ENCODE results near the gene METTL16.

The METTL16 gene

DNA sequence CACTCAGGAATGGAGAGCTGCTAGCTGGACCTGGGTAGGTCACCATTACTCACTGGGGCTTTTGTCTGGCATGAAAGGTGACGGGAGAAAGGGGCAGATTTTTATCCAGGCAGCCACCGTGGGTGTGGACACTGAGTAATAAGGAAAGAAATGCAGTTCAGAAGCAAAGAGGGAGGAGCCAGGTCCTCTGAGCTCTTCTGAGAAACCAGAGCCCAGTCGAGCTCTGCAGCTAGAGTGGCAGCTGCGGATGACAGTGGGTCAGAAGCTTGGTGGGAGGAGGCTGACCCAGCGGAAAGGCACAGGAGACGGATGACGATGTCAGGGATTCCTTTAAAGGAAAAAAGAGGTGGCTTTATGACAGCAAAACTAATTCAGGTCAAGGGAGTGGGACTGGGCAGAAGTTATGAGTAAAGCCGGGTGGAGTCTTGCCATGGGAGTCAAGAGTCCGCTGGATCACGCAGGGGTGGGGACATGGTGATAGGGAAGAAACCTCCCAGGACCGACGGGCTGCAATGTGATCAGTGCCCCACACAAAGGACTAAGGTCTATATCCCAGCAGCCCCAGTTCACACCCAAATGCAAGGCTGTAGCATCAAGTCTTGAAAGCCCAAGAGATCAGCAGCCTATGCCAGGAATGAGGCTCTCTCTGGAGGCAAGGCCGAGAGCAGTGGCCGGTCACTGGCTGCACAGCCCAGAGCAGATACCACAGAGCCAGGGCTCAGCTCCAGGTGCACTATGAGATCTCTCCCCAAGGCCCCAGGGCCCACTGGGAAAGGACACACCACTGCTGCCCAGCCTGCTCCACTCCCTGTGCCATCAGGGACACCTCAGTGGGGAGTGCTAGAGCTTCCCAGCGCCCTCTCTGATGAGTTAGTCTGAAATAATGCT lies 104.5 kb downstream of the METTL16 start:
- peak; percentile 51 for DNase-seq

DNA sequence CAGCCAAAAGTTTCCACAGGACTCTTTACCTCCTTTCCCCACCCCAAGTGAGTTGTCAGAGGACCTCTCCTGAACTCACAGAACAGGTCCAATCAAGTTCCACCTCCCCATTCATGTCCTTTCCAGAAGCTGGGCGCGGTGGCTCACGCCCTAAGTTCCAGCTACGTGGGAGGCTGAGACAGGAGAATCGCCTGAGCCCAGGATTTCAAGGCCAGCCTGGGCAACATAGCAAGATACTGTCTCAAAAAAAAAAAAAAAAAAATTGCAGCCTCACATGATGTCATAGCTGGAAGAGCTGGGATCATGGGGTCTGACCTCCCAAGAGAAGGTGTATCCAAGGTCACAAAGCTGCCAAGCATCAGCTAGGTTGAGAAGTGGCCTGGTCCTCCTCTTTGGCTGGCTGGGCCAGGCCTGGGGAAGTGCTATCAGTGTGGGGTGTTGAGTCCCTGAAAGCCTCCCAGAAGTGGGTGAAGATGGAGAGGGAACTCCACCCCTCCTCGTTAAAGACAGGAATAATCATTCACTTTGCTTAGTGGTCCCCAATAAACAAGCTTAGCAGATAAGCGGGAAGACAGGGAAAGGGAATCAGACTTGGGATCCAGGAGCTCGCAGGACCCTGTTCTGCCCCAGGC lies 105.3 kb downstream of the METTL16 start:
- DNase-seq: no peak

DNA sequence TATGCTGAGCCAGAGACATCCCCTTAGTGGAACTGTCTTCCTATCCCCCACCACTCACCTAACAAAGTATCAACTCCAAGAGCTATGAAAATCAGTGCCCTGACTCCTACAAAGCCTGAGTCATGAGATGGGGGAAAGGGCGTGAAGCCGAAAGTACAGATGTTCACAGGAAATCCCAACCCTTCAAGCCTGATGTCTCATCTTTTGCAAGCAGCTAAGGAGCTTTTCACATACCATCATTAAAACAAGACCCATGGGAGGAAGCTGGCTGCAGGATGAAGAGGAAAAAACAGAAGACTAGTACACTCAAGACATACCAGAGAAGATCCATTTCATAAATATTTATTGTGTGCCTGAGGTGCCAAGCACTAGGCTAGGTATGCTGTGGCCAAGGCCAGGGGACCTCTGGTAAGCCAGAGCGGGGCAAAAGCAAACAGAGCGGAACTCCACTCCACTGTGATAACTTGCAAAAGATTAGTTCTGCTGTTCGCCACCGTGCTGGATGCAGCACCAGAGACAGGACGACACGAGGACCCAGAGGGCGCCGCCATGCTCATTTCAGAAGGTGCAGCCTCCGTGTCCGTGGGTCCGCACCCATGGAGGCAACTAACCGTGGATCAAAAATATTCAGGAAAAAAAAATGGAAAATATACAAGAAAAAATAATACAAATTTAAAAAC lies 106.3 kb downstream of the METTL16 start:
- DNase-seq: no peak

DNA sequence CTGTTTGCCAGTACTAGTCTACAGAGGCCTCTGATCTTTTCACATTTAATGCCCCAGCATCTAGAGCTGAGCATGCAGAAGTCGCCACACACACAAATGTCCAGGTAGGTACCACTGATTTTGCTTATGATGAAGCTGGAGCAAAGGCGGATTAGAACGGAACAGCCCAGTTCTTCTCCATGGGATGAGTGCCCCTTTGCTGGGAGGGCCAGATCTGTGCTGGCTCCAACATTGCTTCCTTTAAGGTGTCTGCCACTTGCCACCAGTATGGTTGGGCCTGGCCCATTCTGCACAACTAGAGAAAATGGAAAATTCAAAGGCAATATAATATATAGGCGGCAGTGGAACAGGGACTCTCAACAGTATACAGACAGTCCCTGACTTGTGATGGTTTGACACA lies 108.6 kb downstream of the METTL16 start:
- DNase-seq: no peak

DNA sequence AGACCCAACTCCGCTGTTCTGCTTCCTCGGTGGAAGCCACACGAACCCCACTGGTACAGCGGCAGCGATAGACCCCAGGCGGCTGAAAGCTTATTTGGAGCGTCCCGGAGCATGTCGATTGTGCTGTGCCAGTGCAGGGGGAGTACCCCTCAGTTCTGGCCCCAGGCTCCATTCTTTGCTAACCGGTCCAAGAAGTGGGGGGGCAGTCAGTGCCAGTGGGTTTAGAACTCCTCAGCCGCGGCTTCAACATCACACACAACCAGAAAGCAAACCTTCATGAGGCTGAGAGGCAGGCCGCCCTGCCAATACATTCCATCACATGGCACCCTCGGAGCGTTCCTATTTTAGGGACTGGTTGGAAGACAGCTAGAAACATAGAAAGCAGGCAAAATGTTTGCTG lies 109.1 kb downstream of the METTL16 start:
- DNase-seq: no peak

DNA sequence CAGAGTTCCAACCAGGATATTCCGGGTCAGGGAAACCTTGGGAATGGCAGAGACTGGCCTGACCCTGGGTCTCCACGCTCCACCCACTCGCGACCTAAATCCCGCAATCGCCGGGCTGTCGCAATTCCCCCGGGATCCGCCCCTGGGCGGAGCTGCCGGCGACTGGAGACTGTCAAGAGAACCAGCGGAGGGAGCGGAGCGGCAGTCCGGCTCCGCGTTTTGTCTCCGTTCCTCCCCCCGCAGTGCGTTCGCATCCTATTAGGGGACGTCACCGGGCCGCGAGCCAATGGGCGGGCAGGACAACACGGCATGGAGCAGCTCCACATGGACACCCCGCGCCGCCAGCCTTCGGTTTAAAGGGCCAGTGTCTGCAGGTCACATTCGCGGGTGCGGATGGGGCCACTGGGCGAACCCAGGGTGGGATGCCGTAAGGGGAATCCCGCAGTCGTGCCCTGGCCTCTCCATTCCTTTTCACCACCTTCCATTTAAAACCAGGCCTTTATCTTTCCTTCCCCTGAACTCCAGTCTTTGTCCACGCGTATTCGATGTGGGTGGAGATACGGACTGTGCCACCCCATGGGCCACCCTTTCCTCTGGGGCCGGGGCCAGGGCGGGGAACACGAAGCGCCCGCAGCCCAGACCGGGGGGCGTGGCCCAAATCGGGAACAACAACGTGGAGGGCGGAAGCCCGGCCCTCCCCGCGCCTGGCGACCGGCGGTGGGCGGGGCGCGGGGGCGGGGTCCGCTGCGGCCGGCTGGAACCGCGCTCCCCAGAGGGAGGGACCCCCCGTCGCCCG lies 110.1 kb downstream of the METTL16 start:
- DNase-seq: peak; percentile 99

DNA sequence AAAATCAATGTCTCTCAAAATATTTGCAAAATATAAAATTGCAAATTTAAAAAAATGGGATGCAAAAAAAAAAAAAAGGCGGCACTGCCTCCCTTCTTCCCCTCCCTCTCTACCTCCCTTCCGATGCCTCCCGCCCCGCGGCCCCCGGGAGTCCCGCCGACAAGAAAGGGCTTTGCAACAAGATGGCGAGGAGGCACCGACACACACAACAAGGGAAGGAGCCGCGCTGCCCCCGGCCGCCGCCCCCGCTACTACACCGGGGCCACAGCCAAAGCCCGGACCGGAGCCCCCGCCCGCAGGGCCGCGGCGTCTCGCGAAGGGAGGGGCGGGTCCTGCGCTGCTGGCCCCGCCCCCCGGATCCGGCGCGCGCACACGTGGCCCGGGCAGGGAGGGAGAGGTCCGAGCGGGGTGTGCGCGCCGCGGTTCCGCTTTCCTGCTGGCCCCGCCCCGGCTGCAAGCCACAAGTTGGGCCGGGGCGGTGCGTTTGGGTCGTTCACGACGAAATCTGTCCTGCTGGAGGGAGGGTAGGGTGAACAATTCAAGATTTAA lies 110.7 kb downstream of the METTL16 start, which contains the start of gene MNT:
MNT (minus strand) TSS at position 184 of the 549 bp plus-strand sequence. CDS start 348 bp downstream, outside the sequence.
- peak; percentile 92 for DNase-seq

DNA sequence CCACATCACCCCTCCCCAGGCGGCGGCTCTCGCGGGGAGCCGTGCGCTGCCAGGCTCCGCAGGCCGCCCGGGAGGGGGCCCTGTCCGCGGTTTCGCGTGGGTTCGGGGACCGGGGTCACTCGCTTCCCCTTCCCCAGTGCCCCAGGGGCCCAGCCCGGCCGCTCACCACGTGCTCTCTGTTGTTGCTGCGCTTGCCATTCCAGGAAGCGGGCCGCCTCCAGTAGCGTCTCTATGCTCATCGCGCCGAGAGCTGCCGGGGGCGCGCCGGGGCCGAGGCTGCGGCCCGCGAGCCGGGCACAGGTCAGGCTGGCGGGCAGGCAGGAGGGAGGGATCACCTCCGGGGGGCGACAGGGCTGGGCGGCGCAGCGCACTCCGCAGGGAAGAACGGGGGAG lies 111.2 kb downstream of the METTL16 start:
- DNase-seq: peak; percentile 61

DNA sequence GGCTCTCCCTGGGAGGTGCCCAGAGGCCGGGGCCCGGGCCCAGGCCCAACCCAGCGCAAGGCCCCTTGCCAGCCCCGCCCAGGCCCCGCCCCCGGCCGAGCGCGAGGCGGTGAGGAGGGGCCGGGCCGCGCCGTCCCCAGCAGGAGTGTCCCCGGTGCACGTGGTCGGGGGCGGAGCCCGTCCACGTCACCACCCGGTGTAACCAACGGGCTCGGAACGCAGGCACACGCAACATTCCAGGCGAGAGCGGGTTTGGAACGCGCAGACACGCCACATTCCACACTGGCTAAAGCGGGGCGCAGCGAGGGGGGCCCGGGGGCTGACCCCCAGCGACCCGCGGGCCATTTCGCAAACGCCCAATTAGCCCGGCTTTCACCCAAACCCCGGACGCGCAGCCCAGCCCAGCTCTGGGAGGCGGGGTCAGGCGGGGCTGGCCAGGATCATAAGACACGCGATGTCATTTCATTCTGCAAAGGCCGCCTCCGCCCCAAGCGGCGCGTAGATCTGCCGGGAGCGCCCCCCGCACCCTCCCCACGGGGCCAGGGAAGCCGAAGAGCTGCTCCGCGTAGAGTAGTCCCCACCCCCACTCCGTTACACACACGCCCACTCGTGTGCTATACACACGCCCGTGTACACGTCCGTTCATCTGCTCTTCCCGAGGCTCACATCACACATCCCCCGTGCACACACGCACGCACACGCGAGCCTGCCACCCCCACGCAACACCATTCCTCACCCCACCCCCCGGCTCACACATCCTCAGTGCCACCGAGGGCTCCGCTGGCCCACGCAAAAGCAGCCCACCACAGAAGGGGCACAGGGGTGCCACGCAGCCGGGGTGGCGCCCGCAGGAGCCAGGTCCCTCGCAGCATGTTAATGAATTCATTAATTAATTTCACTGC lies 111.9 kb downstream of the METTL16 start:
- DNase-seq: peak; percentile 92

DNA sequence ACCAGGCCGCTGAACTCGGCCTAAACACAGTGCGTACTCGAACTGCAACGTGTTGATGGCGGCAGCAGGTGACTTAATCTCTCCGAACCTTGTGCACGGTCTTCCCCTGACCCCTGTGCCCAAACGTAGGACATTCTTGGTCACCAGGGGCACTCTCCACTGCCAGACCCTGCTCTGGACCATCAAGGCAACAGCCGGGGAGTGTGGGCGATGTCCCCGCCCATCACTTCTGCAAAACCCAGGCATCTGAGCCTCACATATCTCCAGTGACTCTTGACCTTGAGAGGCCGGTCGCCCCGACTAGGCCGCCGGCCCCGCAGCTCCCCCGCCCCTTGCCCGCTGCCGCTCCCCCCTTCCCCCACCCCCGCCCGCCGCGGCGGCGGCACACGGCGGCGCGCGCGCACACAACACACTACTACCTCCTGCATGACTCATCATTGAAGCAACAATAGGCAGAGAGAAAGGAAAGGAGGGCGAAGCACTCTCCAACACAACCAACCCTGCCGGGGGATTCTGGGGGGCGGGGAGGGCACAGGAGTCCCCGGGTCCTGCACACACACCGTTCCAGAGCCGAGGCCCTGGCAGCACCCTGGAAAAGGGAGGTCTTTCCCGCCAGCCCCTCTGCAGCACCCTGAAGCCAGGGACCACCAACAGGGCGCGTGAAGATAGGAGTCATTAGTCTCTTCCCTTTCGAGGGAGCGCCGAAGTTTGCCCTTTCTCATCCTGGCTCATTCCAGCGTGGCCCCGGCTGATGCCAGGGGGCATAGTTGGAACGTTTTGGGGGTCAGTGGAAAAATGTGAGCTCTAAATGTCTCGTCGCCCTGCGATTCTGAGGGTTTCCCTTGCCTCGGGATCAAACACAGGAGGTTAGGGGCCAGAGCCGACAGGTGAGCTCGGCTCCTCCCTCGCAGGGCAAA lies 112.8 kb downstream of the METTL16 start:
- DNase-seq: peak; percentile 70

DNA sequence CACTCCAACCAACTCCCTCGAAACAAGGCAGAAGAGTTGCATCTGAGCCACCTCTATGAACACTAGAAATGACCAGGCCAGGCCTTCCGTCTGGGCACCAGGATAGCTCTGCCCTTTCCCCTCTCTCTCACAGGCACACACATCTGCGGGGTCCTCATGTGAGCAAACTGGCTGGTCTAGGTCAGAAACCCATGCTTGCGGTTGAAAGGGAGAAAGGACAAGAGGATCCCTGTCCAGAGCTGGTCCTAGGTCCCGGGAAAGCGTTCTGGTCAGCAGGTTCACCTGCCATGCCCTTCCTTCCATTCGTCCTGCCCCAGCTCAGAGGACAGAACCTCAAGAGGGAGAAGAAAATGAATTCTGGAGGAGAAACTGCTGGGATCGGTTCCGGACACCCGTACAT lies 113.5 kb downstream of the METTL16 start:
- DNase-seq: no peak

DNA sequence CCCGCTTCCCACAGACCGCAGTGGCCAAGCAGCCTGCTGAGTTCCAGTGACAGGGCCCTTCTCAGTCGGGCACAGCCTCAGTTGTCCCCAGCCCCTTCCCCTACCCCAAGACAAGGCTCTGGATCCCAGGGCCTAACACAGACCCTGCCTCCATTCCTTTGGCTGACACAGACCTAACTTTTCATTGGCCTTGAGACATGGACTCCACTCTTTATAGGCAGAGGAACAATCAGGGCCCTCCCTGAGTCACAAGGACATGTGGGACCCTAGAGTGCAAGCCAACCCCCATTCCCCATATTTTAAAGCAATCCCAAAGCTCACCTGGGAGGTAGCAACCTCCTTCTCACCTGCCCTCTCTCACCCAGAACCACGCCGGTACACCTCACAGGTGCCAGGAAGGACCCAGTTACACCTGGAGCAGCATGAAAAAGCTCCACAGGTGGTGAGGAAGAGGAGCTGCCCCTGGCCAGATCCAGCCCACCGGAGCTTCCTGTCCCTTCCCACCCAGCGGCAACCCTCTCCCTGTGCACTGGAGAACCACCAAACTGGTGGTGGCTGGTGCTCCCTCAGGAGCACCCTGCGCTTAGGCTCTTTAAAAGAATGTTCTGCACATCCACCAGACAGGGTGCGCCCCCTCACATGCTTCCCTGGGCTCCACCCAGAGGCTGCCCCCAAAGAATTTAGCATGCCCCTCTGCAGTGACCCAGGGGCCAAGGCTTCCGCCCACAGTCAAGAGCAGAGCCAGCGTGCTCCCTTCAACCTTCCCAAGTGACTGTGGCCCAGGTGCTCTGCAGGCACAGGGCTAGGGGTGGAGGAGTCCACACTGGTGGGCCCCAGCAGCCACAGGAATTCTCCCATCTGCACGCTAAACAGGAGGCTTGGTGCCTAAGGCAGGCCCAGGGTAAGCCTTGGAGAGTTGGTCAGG lies 114.2 kb downstream of the METTL16 start:
- DNase-seq: no peak

DNA sequence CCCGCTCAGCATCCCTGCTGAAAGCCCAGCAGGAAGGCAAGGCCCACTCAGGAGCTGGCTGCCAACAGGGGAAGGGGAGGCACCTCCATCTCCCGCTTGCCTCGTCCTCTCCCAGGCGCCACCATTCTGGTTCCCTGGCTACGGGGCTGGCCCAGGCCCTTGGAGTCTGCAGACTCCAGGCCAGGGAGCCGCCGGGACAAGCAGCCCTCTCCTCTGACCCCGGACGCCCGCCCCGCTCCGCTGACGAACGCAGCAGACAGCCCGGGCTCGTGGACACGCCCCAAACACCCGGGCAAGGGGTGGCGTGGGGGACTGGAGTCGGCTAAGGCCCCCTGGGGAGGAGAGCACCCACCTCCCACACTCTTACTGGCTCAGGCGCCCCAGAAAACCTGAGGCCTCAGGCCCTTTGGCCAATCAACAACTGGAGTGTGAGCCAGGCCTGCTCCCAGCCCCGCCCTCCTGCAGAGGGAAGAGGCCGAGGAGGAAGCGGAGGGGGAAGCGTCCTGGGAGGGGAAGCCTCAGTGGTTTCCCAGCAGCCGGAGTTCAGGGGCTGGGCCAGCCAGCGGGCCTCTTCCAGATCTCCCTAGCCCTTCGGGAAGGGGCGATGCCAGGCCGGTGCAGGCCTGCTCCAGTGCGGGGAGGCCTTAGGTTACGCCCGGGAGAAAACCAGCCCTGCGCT lies 115.0 kb downstream of the METTL16 start:
- peak; percentile 95 for DNase-seq

DNA sequence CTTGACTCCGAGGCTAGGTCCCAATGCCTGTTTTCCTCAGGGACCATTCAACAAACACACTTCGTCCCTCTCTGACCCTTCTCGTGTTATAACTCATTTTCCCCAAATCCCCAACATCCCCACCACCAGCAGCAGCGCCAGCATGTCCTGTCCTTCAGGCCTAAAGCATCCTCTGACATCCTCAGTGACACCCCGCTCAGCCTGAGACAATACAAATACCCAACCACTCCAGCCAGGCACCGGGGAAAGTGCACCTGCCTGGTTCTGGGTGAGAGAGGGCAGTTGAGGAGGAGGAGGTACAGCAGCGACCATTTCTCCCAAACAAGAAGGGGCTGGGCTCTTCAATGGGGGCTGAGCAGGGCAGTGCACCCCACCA lies 115.5 kb downstream of the METTL16 start:
- DNase-seq: no peak

DNA sequence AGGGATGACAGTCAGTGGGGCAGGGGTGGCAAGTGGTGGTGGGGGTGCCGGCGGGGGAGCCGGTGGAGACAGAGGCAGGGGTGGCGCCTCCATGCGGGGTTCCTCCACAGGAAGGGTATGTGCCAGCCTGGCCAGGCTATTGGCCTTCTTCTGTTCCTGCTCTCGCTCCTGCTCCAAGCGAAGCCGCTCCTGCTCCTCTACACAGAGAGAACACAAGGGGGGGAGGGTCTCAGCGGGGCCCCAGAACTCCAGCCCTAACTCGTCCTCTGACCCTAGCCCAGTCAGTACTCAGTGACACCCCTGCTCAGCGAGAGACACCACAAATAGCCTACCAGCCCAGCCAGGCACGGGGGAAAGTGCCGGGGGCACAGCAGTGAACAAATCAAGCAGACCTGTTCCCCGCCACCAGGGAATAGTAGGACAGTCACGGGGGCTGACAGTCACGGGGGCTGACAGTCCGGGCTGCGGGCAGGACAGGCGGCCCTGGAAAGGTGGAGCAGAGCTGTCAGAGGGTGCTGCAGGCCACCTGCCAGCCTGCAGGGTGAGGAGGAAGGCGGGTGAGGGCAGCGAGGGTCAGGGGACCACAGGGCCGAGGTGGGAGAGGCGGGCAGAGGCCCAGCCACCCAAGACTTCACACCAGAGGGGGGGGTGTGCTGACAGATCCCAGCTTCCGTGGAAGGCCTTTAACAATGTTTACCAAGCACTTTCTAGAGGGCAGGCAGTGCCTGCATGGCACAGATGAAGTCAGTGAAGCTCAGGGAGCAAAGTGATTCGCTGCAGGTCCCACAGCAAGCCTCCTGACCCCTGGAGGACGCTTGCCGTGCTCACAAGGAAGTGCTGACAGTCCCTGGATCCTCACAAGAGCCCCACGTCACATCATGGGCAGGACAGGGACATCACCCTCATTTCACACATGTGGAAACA lies 116.2 kb downstream of the METTL16 start:
- peak; percentile 25 for DNase-seq

DNA sequence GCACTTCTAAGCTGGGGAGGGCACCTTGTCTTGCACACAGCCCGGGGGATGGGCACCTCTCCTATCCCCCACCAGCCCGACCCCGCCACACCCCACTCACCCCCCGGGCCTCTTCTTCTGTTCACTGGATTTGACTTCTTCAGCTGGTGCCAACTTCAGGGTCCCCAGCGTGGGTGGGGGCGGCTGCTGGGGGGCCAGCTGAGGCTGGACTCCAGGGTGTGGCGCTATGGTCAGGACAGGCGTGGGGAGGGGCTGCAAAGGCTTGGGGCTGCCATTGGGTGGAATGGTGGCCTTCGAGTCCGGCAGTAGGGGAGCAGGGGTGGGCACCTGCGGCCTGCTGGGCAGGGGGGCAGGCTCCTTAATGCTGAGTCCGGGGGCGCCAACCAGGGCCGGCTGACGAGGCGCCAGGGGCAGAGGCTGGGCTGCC lies 116.9 kb downstream of the METTL16 start:
- DNase-seq: no peak
